T-helper 1 cell (primary cell): ENCODE measurements around the gene ZNF724.
A peak's percentile ranks its signal among the peaks of the same experiment; 100 is the strongest.

Experiments
- DNase-seq, 5 donors: peaks; one replicate each; pipeline ENCODE4 v3.0.0-alpha.2; 2012 to 2020

ZNF724 gene

GRCh38 chr19:23241419-23241818 lies 8.8 kb downstream of the ZNF724 start:
- DNase-seq: no peak

GRCh38 chr19:23222998-23223652 lies 27.1 kb downstream of the ZNF724 start:
- peak in 1 of 5 donors; percentile 0 for DNase-seq

- DNase-seq: no peak
These were observed 46.3 kb downstream of the ZNF724 start for GRCh38 chr19:23203841-23204344.

- no peak for DNase-seq
These were observed 59.9 kb downstream of the ZNF724 start for GRCh38 chr19:23190341-23190740.

GRCh38 chr19:23183251-23183650 lies 66.9 kb downstream of the ZNF724 start:
- no peak for DNase-seq
